Stomach (tissue), 4 donors: ENCODE measurements around the gene BTNL8.

Source experiments
- POLR2A ChIP-seq, 4 donors: fragments of 450-650 bp; IDR thresholded peaks; one replicate each; pipeline ENCODE4 v1.6.1; 2016; ENCODE audit warnings: antibody characterized with exemption in 4 of 4, control low read depth in 2 of 4, mild to moderate bottlenecking in 1 of 4, moderate library complexity in 1 of 4
- POLR2AphosphoS5 ChIP-seq, 3 donors: sonication (generic); formaldehyde crosslinking; IDR thresholded peaks; one replicate each; pipeline ENCODE4 v1.6.1; 2016; ENCODE audit warnings: antibody characterized with exemption in 3 of 3
- TF ChIP-seq, protein P1 (sequence below), 7 experiments: fragments of 450-650 bp in 4 of 7; fragments of 200-600 bp in 3 of 7; sonication (generic) in 3 of 7; IDR thresholded peaks; one replicate each; pipeline ENCODE4 v1.5.1; 2016 to 2019; ENCODE audit warnings: antibody characterized with exemption in 7 of 7, control low read depth in 2 of 7, mild to moderate bottlenecking in 1 of 7

DNA sequence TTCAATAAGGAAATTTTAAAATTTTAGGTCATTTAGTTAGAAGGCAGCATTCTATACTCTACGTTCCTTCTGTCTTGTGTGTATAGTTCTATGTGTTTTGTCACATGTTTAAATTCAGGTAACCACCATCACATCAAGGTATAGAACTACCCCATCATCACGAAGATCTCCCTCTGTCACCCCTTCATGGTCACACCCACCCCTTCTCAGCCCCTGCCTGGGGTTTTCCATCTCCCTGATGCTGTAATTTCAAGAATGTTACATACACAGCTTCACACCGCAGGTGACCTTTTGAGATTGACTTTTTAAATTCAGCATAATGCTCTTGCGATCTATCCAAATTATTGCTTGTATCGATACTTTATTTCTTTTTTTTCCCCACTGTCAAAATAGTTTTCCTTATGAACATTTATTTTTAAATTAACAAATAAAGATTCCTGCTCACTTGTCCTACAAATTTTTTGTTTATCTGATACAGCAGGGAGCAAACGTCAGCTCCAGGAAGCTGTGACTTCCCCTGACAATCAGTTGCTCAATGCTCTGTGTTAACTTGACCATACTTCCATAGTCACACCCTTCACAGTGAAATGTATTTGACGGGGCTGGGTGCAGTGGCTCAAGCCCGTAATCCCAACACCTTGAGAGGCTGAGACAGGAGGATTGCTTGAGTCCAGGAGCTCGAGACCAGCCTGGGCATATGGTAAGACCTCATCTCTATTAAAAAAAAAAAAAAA, 10.2 kb downstream of the BTNL8 start:
- TF ChIP-seq POLR2A (IDR thresholded peaks at IDR 0.05) (no peak), POLR2AphosphoS5 (IDR thresholded peaks at IDR 0.05) (peak in 1 of 3 donors; percentile 48)
- TF ChIP-seq, protein P1, sequence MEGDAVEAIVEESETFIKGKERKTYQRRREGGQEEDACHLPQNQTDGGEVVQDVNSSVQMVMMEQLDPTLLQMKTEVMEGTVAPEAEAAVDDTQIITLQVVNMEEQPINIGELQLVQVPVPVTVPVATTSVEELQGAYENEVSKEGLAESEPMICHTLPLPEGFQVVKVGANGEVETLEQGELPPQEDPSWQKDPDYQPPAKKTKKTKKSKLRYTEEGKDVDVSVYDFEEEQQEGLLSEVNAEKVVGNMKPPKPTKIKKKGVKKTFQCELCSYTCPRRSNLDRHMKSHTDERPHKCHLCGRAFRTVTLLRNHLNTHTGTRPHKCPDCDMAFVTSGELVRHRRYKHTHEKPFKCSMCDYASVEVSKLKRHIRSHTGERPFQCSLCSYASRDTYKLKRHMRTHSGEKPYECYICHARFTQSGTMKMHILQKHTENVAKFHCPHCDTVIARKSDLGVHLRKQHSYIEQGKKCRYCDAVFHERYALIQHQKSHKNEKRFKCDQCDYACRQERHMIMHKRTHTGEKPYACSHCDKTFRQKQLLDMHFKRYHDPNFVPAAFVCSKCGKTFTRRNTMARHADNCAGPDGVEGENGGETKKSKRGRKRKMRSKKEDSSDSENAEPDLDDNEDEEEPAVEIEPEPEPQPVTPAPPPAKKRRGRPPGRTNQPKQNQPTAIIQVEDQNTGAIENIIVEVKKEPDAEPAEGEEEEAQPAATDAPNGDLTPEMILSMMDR (IDR thresholded peaks at IDR 0.05): no peak
